GM23248 (cell line): Measurements from ENCODE around the gene PTGFRN. TPM values are rescaled to one million over a fixed set of nuclear protein-coding genes. Genes with fewer than 3 reads are reported as not detected.

Source experiments
- DNase-seq: peaks from one replicate; pipeline ENCODE4 v3.0.0-alpha.2; 2015
- H2AFZ ChIP-seq: fragments of 200-600 bp; sonication (generic); 2 replicates; pipeline ENCODE4 v1.6.1; 2016; ENCODE audit warnings: antibody characterized with exemption
- H3F3A ChIP-seq: fragments of 200-600 bp; sonication (generic); 2 replicates; pipeline ENCODE4 v1.6.1; 2016; ENCODE audit warnings: mild to moderate bottlenecking, antibody characterized with exemption, mixed run types; ENCODE audit not compliant: insufficient read depth
- H3K27ac ChIP-seq: fragments of 200-600 bp; sonication (generic); 2 replicates; pipeline ENCODE4 v1.5.1; 2016; ENCODE audit warnings: mild to moderate bottlenecking
- H3K27me3 ChIP-seq: fragments of 200-600 bp; sonication (generic); replicated peaks from 2 replicates; pipeline ENCODE4 v1.6.1; 2016; ENCODE audit warnings: mild to moderate bottlenecking; ENCODE audit not compliant: insufficient read depth
- H3K36me3 ChIP-seq: fragments of 200-600 bp; sonication (generic); 2 replicates; pipeline ENCODE4 v1.6.1; 2016; ENCODE audit warnings: low read depth, mild to moderate bottlenecking
- H3K4me1 ChIP-seq: fragments of 200-600 bp; sonication (generic); 2 replicates; pipeline ENCODE4 v1.6.1; 2016; ENCODE audit warnings: mild to moderate bottlenecking; ENCODE audit not compliant: insufficient read depth
- H3K4me2 ChIP-seq: fragments of 200-600 bp; sonication (generic); one replicate; pipeline ENCODE4 v1.6.1; 2016; ENCODE audit warnings: mild to moderate bottlenecking; ENCODE audit not compliant: unreplicated experiment
- H3K4me3 ChIP-seq: fragments of 200-600 bp; sonication (generic); 2 replicates; pipeline ENCODE4 v1.5.1; 2016; ENCODE audit warnings: mild to moderate bottlenecking
- H3K79me2 ChIP-seq: fragments of 200-600 bp; sonication (generic); 2 replicates; pipeline ENCODE4 v1.6.1; 2016; ENCODE audit warnings: mild to moderate bottlenecking; ENCODE audit not compliant: insufficient read depth
- H3K9ac ChIP-seq: fragments of 200-600 bp; sonication (generic); 2 replicates; pipeline ENCODE4 v1.6.1; 2016; ENCODE audit warnings: mild to moderate bottlenecking
- H3K9me2 ChIP-seq: fragments of 200-600 bp; sonication (generic); 2 replicates; pipeline ENCODE4 v1.6.1; 2016; ENCODE audit warnings: mixed run types, mild to moderate bottlenecking, moderate library complexity; ENCODE audit not compliant: insufficient read depth
- H3K9me3 ChIP-seq: fragments of 200-600 bp; sonication (generic); one replicate; pipeline ENCODE4 v1.6.1; 2017; ENCODE audit warnings: low read depth
- H4K20me1 ChIP-seq: fragments of 200-600 bp; sonication (generic); 2 replicates; pipeline ENCODE4 v1.6.0; 2016; ENCODE audit not compliant: insufficient read depth
- EZH2 ChIP-seq: fragments of 200-600 bp; sonication (generic); IDR thresholded peaks from 2 replicates; pipeline ENCODE4 v1.6.1; 2018; ENCODE audit warnings: antibody characterized with exemption, mild to moderate bottlenecking; ENCODE audit not compliant: insufficient read depth, poor library complexity, severe bottlenecking
- EZH2phosphoT487 ChIP-seq: fragments of 200-600 bp; sonication (generic); IDR thresholded peaks from 2 replicates; pipeline ENCODE4 v1.6.1; 2018; ENCODE audit warnings: antibody characterized with exemption, moderate library complexity, mild to moderate bottlenecking, low read depth; ENCODE audit not compliant: insufficient read depth
- WGBS, 2 experiments: methylation state at CpG; one replicate each; pipeline ENCODE4 v1.1.6; 2015 to 2017; ENCODE audit warnings: low lambda C conversion rate in 2 of 2, low coverage in 1 of 2; ENCODE audit errors: missing lambda C conversion rate in 2 of 2; 5-methylcytosine and 5-hydroxymethylcytosine counted together
- in situ Hi-C: fragments of 300-500 bp; cut with MboI; formaldehyde crosslinking; loops from 2 replicates; pipeline ENCODE4 v1.15.0; 2020
- polyA plus RNA-seq: library from polyadenylated mRNA; unstranded; fragments of >200 nt; fragmentation: Nextera tagmentation; extraction: Ambion mirVana; gene quantifications from 2 replicates; pipeline ENCODE4 v1.2.1, GENCODE V29; 2016
- total RNA-seq: library from RNA; depleted of rRNA; stranded (reverse); fragments of >200 nt; shearing (Covaris generic); gene quantifications from 2 replicates; pipeline ENCODE4 v1.2.3, GENCODE V29; 2014

The PTGFRN gene
- total and polyA plus RNA-seq, 2 experiments from 2014 or later = 14.7 to 25.7 TPM

DNA sequence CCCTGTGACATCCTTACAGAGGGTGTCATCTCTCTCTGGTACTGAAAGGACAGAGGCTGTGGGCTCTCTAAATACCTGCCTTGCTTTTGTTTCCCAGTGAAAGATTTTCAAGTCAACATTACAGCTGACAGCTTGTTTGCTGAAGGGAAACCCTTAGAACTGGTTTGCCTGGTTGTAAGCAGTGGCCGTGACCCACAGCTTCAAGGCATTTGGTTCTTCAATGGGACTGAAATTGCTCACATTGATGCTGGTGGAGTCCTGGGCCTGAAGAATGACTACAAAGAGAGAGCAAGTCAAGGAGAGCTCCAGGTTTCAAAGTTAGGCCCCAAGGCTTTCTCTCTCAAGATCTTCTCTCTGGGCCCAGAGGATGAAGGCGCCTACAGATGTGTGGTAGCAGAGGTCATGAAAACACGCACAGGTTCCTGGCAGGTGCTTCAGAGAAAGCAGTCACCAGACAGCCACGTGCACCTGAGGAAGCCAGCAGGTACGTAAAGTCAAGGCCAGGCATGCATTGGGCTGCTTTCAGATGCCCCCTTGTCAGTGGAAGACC is 103.7 kb downstream of the PTGFRN start:
- H3K4me2 ChIP-seq = no peak overlapping the region
- 89 to 100% methylated on average over 5 of the region's 5 CpGs for WGBS, 2 experiments
- in situ Hi-C loops = no loop called here
- no peak overlapping the region for H3K4me3 ChIP-seq
- no peak overlapping the region for H3K9ac ChIP-seq
- no peak overlapping the region for H2AFZ ChIP-seq
- no peaks in the 10 kb centered on the region for H3K27me3 ChIP-seq
- no peaks in the 10 kb centered on the region for H3F3A ChIP-seq
- no peak overlapping the region for H3K27ac ChIP-seq
- H3K4me1 ChIP-seq = peaks cover 13% of the 10 kb centered on the region; the same call in 1 of the 2 replicates
- no peaks in the 10 kb centered on the region for H3K9me3 ChIP-seq
- H4K20me1 ChIP-seq = no peaks in the 10 kb centered on the region
- H3K9me2 ChIP-seq = no peaks in the 10 kb centered on the region
- no peak for DNase-seq
- H3K79me2 ChIP-seq = no peaks in the 10 kb centered on the region
- TF ChIP-seq EZH2 = no peak
- no peak for TF ChIP-seq EZH2phosphoT487
- H3K36me3 ChIP-seq = no peaks in the 10 kb centered on the region

DNA sequence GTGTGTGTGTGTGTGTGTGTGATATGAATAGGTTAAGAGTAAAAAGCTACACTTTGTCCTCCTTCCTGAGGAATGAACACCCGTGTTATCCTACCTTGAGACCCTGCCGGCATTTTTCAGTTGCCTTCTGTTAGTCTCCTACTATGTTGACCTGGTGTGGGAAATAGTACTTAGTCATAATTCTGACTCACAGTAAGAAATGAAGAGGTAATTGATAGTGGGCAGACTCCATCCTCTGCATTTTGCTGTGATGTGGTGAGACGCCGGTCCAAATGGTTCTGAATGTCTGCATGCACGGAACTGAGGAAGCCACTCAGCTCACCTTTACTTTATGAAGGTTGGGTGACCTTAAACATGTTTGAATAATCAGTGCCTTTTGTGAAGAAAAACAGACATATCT is 104.5 kb downstream of the PTGFRN start:
- Histone ChIP-seq H3K27ac (no peak overlapping the region), H3K4me1 (peaks cover 8% of the 10 kb centered on the region; the same call in 1 of the 2 replicates), H3K9ac (no peak overlapping the region), H3K9me3 (no peaks in the 10 kb centered on the region), H3K27me3 (no peaks in the 10 kb centered on the region), H4K20me1 (no peaks in the 10 kb centered on the region), H3K4me3 (no peak overlapping the region), H3K79me2 (no peaks in the 10 kb centered on the region), H3K36me3 (no peaks in the 10 kb centered on the region), H3K9me2 (no peaks in the 10 kb centered on the region), H3K4me2 (no peak overlapping the region), H3F3A (no peaks in the 10 kb centered on the region), H2AFZ (no peak overlapping the region)
- in situ Hi-C loops = no loop called here
- WGBS, 2 experiments = 80 to 82% methylated on average over 5 of the region's 5 CpGs
- TF ChIP-seq EZH2 = no peak
- TF ChIP-seq EZH2phosphoT487 = no peak
- DNase-seq = peak; percentile 36

DNA sequence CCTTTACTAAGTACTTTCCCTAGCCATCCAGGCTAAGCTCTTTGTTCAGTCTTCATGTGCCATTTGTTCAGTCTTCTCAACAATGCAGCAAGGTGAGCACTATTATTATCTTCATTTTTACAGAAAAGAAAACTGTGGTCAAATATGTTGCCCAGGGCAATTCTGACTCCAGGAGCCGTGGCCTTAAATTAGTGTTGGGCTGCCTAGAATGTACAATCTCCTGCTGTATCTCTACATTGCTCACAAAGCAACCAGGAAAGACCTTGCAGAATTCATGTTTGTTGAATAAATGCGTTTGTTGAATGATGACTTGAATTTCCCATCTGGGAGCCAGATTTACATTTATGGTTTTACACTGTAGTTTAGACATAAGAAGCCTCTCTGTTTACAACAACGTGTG is 106.0 kb downstream of the PTGFRN start:
- TF ChIP-seq EZH2 (no peak), EZH2phosphoT487 (no peak)
- WGBS, 2 experiments = 80 to 91% methylated on average over 3 of the region's 3 CpGs
- H3K9me2 ChIP-seq = no peaks in the 10 kb centered on the region
- H3K4me3 ChIP-seq = no peak overlapping the region
- no peaks in the 10 kb centered on the region for H3K36me3 ChIP-seq
- H3K4me1 ChIP-seq = peaks cover 6% of the 10 kb centered on the region; the same call in 1 of the 2 replicates
- H3K9me3 ChIP-seq = no peaks in the 10 kb centered on the region
- in situ Hi-C loops = no loop called here
- no peak overlapping the region for H3K27ac ChIP-seq
- H2AFZ ChIP-seq = no peak overlapping the region
- no peak for DNase-seq
- no peaks in the 10 kb centered on the region for H3K79me2 ChIP-seq
- H3F3A ChIP-seq = no peaks in the 10 kb centered on the region
- no peaks in the 10 kb centered on the region for H4K20me1 ChIP-seq
- no peak overlapping the region for H3K4me2 ChIP-seq
- no peaks in the 10 kb centered on the region for H3K27me3 ChIP-seq
- H3K9ac ChIP-seq = no peak overlapping the region

DNA sequence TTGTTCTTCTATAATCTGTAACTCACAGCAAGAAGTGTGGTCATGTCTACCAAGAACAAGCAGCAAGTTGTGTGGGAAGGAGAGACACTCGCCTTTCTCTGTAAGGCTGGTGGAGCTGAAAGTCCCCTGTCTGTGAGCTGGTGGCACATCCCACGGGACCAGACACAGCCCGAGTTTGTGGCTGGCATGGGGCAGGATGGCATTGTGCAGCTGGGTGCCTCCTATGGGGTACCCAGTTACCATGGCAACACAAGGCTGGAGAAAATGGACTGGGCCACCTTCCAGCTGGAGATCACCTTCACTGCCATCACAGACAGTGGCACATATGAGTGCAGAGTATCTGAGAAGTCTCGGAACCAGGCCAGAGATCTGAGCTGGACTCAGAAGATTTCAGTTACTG is 107.3 kb downstream of the PTGFRN start:
- no peak for TF ChIP-seq EZH2
- TF ChIP-seq EZH2phosphoT487 = no peak
- Histone ChIP-seq H3K9ac (no peak overlapping the region), H3K36me3 (no peaks in the 10 kb centered on the region), H3F3A (no peaks in the 10 kb centered on the region), H3K4me3 (no peak overlapping the region), H3K4me1 (peaks cover 6% of the 10 kb centered on the region; the same call in 1 of the 2 replicates), H3K79me2 (no peaks in the 10 kb centered on the region), H4K20me1 (no peaks in the 10 kb centered on the region), H3K27me3 (no peaks in the 10 kb centered on the region), H3K9me3 (no peaks in the 10 kb centered on the region), H3K4me2 (no peak overlapping the region), H3K27ac (no peak overlapping the region), H3K9me2 (no peaks in the 10 kb centered on the region), H2AFZ (no peak overlapping the region)
- 82 to 88% methylated on average over 4 of the region's 4 CpGs for WGBS, 2 experiments
- in situ Hi-C loops = no loop called here
- no peak for DNase-seq
